Measurements from ENCODE around the gene FAM89B.

FAM89B gene

DNA sequence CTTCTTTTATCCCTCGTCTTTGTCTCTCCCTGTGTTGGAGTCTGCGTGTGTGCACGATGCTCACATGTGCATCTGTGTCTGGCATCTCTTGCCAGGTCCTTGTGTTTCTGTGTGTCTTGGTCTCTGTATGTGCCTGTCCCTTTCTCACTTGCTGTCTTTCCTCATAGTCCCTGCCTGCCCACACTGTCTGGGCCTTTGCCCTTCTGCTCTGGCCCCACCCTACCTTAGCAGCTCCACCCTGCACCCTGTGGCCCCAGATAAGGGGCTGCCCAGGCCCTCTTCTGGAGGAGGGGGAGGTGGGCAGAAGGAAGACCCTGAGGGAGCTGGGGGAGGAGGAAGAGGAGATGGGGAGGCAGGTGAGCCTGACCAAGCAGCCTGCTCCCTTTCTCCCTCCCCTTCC, 6.3 kb downstream of the FAM89B start:
- H3K9ac ChIP-seq (ENCODE audit: low read depth, low read length) = no peak overlapping the region

GRCh38 chr11:65579291-65579690, 7.0 kb downstream of the FAM89B start:
- H3K4me2 ChIP-seq (ENCODE audit: insufficient read depth, low read length) = no peak overlapping the region
- peaks cover 18% of the 10 kb centered on the region for H3K79me2 ChIP-seq (ENCODE audit: insufficient read depth, low read length)
- no peak overlapping the region for H3K9ac ChIP-seq (ENCODE audit: low read depth, low read length)
- H3K9me3 ChIP-seq (ENCODE audit: insufficient read depth, low read length, severe bottlenecking) = no peaks in the 10 kb centered on the region
- no peaks in the 10 kb centered on the region for H3K27me3 ChIP-seq (ENCODE audit: insufficient read depth, low read length, poor library complexity)
- TF ChIP-seq, protein P1, sequence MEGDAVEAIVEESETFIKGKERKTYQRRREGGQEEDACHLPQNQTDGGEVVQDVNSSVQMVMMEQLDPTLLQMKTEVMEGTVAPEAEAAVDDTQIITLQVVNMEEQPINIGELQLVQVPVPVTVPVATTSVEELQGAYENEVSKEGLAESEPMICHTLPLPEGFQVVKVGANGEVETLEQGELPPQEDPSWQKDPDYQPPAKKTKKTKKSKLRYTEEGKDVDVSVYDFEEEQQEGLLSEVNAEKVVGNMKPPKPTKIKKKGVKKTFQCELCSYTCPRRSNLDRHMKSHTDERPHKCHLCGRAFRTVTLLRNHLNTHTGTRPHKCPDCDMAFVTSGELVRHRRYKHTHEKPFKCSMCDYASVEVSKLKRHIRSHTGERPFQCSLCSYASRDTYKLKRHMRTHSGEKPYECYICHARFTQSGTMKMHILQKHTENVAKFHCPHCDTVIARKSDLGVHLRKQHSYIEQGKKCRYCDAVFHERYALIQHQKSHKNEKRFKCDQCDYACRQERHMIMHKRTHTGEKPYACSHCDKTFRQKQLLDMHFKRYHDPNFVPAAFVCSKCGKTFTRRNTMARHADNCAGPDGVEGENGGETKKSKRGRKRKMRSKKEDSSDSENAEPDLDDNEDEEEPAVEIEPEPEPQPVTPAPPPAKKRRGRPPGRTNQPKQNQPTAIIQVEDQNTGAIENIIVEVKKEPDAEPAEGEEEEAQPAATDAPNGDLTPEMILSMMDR (IDR thresholded peaks at IDR 0.05; ENCODE audit: borderline replicate concordance, extremely low read depth, low read length, poor library complexity, severe bottlenecking) = no peak
- TF ChIP-seq EZH2 (IDR thresholded peaks at IDR 0.05; ENCODE audit: borderline replicate concordance, low read depth, low read length, severe bottlenecking) = no peak
- DNase-seq (no peak), ATAC-seq (ENCODE audit: insufficient read depth, low read depth) (no peak)
- no peak overlapping the region for H2AFZ ChIP-seq (ENCODE audit: low read depth, low read length)
- H3K27ac ChIP-seq (ENCODE audit: low read length) = no peak overlapping the region
- H3K36me3 ChIP-seq (ENCODE audit: insufficient read depth, low read length) = peaks cover 43% of the 10 kb centered on the region
- no peak overlapping the region for H3K4me3 ChIP-seq (ENCODE audit: low read depth in 1 of 2, low read length in 2 of 2)
- H4K20me1 ChIP-seq (ENCODE audit: insufficient read depth, low read length) = peaks cover 15% of the 10 kb centered on the region
- peaks cover 35% of the 10 kb centered on the region for H3K4me1 ChIP-seq (ENCODE audit: insufficient read depth, low read length)

More for the DNA sequence above, 6.3 kb downstream of the FAM89B start:
- peaks cover 18% of the 10 kb centered on the region for H4K20me1 ChIP-seq (ENCODE audit: insufficient read depth, low read length)
- H3K9me3 ChIP-seq (ENCODE audit: insufficient read depth, low read length, severe bottlenecking) = no peaks in the 10 kb centered on the region
- no peak for TF ChIP-seq EZH2 (IDR thresholded peaks at IDR 0.05; ENCODE audit: borderline replicate concordance, low read depth, low read length, severe bottlenecking)
- TF ChIP-seq, protein P1 (IDR thresholded peaks at IDR 0.05; ENCODE audit: borderline replicate concordance, extremely low read depth, low read length, poor library complexity, severe bottlenecking) = no peak
- H2AFZ ChIP-seq (ENCODE audit: low read depth, low read length) = no peak overlapping the region
- 0 out of 2 replicates have a peak overlapping the region, but pooled peaks have one; percentile 3 for H3K4me2 ChIP-seq (ENCODE audit: insufficient read depth, low read length)
- no peak for ATAC-seq (ENCODE audit: insufficient read depth, low read depth)
- no peak for DNase-seq
- no peaks in the 10 kb centered on the region for H3K27me3 ChIP-seq (ENCODE audit: insufficient read depth, low read length, poor library complexity)
- no peak overlapping the region for H3K27ac ChIP-seq (ENCODE audit: low read length)
- H3K36me3 ChIP-seq (ENCODE audit: insufficient read depth, low read length) = peaks cover 42% of the 10 kb centered on the region
- peaks cover 20% of the 10 kb centered on the region for H3K79me2 ChIP-seq (ENCODE audit: insufficient read depth, low read length)
- no peak overlapping the region for H3K4me3 ChIP-seq (ENCODE audit: low read depth in 1 of 2, low read length in 2 of 2)
- peaks cover 41% of the 10 kb centered on the region for H3K4me1 ChIP-seq (ENCODE audit: insufficient read depth, low read length)

DNA sequence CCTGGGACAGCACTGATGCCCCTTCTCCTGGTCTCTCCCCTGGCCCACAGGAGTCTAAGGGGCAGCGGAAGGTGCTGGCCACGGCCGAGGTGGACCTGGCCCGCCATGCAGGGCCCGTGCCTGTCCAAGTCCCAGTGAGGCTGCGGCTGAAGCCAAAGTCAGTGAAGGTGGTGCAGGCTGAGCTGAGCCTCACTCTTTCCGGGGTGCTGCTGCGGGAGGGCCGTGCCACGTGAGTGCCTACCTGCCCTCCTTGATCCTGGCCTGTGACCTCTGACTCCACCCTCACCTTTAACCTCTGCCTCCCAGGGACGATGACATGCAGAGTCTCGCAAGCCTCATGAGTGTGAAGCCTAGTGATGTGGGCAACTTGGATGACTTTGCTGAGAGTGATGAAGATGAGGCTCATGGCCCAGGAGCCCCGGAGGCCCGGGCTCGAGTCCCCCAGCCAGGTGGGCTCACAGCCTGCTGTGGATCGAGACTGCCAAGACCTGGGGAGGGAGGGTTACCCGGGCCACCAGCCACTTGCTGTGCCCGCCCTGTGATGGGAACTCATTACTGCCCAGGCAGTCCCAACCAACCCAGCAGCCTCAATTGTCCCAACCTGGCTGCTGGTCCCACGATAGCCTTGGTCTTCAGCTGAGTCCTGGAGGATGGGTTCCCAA, 7.8 kb downstream of the FAM89B start:
- H3K9me3 ChIP-seq (ENCODE audit: insufficient read depth, low read length, severe bottlenecking) = no peaks in the 10 kb centered on the region
- no peak overlapping the region for H2AFZ ChIP-seq (ENCODE audit: low read depth, low read length)
- no peak for DNase-seq
- H3K4me2 ChIP-seq (ENCODE audit: insufficient read depth, low read length) = no peak overlapping the region
- peaks cover 9% of the 10 kb centered on the region for H4K20me1 ChIP-seq (ENCODE audit: insufficient read depth, low read length)
- TF ChIP-seq, protein P1 (IDR thresholded peaks at IDR 0.05; ENCODE audit: borderline replicate concordance, extremely low read depth, low read length, poor library complexity, severe bottlenecking) = no peak
- TF ChIP-seq EZH2 (IDR thresholded peaks at IDR 0.05; ENCODE audit: borderline replicate concordance, low read depth, low read length, severe bottlenecking) = no peak
- peaks cover 26% of the 10 kb centered on the region for H3K4me1 ChIP-seq (ENCODE audit: insufficient read depth, low read length)
- H3K79me2 ChIP-seq (ENCODE audit: insufficient read depth, low read length) = peaks cover 18% of the 10 kb centered on the region
- no peak overlapping the region for H3K4me3 ChIP-seq (ENCODE audit: low read depth in 1 of 2, low read length in 2 of 2)
- H3K27ac ChIP-seq (ENCODE audit: low read length) = no peak overlapping the region
- H3K9ac ChIP-seq (ENCODE audit: low read depth, low read length) = no peak overlapping the region
- no peaks in the 10 kb centered on the region for H3K27me3 ChIP-seq (ENCODE audit: insufficient read depth, low read length, poor library complexity)
- ATAC-seq (ENCODE audit: insufficient read depth, low read depth) = no peak
- H3K36me3 ChIP-seq (ENCODE audit: insufficient read depth, low read length) = peaks cover 47% of the 10 kb centered on the region

All from DND-41 (cell line).